AG09319 (cell line): ENCODE data around the gene ATP5PF.
"Not testable (repeated sequence)": the region's sequence is repeated elsewhere in the genome, so short reads cannot be mapped to it uniquely, and the experiment has no call there.

ENCODE experiments used
- DNase-seq: peaks from one replicate; pipeline ENCODE4 v3.0.0-alpha.2; 2010; ENCODE audit warnings: low read depth; ENCODE audit errors: extremely low read depth
- CTCF ChIP-seq: IDR thresholded peaks from 2 replicates; pipeline ENCODE4 v1.5.1; 2011; ENCODE audit warnings: low read depth, mild to moderate bottlenecking, inconsistent platforms, low read length, moderate library complexity

ATP5PF gene

DNA sequence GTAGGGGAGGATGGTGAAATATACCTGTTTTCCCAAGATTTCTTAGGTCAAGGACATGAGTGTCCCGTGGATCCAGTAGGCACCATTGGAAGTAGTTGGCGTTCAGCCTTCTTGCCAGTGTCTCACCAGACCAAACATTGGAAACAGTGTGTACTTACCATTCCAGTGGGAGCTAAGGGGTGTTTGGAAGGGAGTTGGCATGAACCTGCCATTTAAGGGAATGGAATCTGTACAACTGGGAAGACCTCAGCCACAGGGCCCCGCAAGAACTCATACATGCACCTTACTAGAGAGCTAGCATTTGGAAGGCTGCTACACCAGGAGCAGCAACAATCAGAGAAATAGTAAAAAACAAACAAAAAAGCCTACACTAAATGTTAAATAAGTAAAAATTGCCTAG, 12.7 kb downstream of the ATP5PF start:
- DNase-seq = no peak
- TF ChIP-seq CTCF = no peak

DNA sequence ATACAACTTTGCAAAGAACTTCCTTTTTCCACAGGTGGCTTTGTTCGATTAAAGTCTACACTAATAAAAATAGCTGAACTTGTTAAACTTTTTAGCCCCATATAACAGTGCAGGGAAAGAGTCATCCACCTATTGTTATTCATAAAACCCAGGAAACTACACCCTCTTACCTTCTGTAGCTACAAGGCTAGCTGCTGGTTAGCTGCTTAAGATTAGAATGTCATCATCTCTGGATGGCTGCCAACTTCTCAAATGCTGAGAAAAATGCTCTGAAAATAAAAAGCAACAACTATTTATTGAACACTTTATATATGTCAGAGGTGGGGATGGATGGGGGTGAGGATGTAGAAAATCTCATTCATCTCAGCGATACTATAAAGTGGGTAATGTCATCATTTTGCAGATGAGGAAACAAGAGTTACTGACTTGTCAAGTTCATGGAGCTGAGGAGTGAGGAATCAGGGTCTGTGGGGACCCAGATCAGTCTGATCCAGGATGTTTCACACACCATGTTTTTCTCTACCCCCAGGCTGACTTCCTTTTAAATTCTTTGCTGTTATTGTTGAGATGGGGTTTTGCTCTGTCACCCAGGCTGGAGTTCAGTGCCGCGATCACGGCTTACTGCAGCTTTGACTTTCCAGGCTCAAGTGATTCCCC, 17.1 kb downstream of the ATP5PF start:
- DNase-seq = no peak
- no peak for TF ChIP-seq CTCF

GRCh38 chr21:25714066-25714465, 20.6 kb downstream of the ATP5PF start:
- DNase-seq = not testable (repeated sequence)

DNA sequence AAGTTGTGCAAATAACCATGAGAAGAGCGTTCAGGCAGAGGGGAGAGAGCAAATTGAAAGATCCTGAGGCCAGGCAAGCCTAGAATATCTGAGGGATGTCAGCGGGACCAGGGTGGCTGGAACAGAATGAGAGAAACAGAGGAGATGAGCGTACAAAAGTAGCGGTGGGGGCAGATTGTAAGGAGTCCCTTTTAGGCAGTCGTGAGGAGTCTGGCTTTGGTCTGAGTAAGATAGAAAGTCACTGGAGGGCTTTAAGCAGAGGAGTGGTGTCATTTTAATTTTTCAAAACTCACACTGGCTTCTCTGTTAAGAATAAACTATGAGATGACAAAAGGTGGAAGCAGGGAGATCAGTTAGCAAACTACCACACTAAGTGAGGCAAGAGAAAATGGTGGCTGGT, 24.2 kb downstream of the ATP5PF start:
- TF ChIP-seq CTCF = no peak
- no peak for DNase-seq

DNA sequence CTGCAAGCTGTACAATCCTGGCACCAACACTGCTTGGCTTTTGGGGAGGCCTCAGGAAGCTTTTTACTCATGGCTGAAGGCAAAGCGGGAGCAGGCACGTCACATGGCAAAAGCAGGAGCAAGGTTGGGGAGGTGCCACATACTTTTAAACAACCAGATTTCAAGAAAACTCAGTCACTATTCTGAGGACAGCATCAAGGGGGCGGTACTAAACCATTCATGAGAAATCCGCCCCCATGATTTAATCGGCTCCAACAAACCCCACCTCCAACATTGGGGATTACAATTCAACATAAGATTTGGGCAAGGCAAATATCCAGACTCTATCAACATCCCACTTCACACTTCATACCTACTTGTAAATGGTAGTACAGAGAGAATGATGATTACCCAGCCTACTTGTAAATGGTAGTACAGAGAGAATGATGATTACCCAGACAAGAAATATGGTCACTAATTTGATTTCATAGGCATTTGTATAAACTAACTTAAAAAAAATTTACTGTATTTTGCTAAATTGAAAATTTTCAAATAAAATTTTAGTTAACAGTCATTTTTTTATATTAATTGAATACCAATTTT, 24.9 kb downstream of the ATP5PF start:
- no peak for DNase-seq
- TF ChIP-seq CTCF = no peak

- TF ChIP-seq CTCF = peak; percentile 70
- peak; percentile 11 for DNase-seq
These were observed 26.1 kb downstream of the ATP5PF start for GRCh38 chr21:25708467-25709065.

DNA sequence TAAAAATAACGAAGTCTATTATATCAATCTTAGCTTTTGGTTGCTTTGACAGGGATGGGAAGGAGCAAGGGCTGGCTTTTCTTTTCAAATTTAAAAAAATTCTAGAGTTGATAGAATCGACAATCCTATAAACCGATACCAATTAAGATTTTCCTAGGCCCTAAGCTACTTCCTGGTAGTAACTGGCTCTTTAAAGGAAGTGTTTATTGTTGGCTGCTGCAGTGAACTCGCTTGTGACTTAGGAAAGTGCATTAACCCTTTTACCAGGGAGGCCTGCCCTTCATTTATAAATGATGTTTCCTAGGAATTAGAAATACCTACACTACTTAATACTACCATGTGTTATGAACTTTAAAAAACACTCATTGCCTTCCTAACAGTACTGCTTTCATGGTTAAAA, 33.2 kb downstream of the ATP5PF start:
- TF ChIP-seq CTCF = no peak
- no peak for DNase-seq

GRCh38 chr21:25700741-25701140, 34.0 kb downstream of the ATP5PF start:
- no peak for DNase-seq
- TF ChIP-seq CTCF = no peak

DNA sequence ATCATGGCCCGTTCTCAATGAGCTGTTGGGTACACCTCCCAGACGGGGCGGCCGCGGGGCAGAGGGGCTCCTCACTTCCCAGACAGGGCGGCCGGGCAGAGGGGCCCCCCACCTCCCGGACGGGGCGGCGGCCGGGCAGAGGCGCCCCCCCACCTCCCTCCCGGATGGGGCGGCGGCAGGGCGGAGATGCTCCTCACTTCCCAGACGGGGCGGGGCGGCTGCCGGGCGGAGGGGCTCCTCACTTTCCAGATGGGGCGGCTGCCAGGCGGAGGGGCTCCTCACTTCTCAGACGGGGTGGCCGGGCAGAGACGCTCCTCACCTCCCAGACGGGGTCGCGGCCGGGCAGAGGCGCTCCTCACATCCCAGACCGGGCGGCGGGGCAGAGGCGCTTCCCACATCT, 39.2 kb downstream of the ATP5PF start:
- DNase-seq = not testable (repeated sequence)
